CD8-positive, alpha-beta memory T cell (primary cell): ENCODE measurements around the gene CYGB. TPM values are rescaled to one million over a fixed set of nuclear protein-coding genes. Genes with fewer than 3 reads are reported as not detected.
"Not testable (repeated sequence)": the region's sequence is repeated elsewhere in the genome, so short reads cannot be mapped to it uniquely, and the experiment has no call there.

ENCODE experiments used
- CTCF ChIA-PET: fragments of 350-600 bp; sonication (Branson Sonifier 250); formaldehyde crosslinking; loops from one replicate; lab custom pipeline; 2021; ENCODE audit warnings: antibody characterized with exemption; lab: Charles Lee
- POLR2A ChIA-PET: fragments of 350-600 bp; sonication (Branson Sonifier 250); formaldehyde crosslinking; loops from one replicate; lab custom pipeline; 2021; ENCODE audit warnings: antibody characterized with exemption; lab: Charles Lee
- DNase-seq, 5 donors: peaks; one replicate each; pipeline versions ENCODE4 v3.0.0 to v3.0.0-alpha.2; 2020 to 2022; ENCODE audit warnings: mixed read lengths in 1 of 5
- H3K27ac ChIP-seq: one replicate; pipeline ENCODE4 v1.7.0; 2013; ENCODE audit warnings: low read depth, mild to moderate bottlenecking, low read length, moderate library complexity
- H3K27me3 ChIP-seq: 2 replicates; pipeline ENCODE4 v1.7.0; 2013; ENCODE audit warnings: low read length, mild to moderate bottlenecking; ENCODE audit not compliant: insufficient read depth, poor library complexity, severe bottlenecking
- H3K36me3 ChIP-seq: 2 replicates; pipeline ENCODE4 v1.7.0; 2013; ENCODE audit warnings: mild to moderate bottlenecking, low read length, moderate library complexity; ENCODE audit not compliant: insufficient read depth
- H3K4me1 ChIP-seq: 2 replicates; pipeline ENCODE4 v1.7.0; 2013; ENCODE audit warnings: mild to moderate bottlenecking, low read length, moderate library complexity; ENCODE audit not compliant: insufficient read depth
- H3K4me3 ChIP-seq: 2 replicates; pipeline ENCODE4 v1.7.0; 2013; ENCODE audit warnings: mild to moderate bottlenecking, low read length
- H3K9me3 ChIP-seq: 2 replicates; pipeline ENCODE4 v1.7.0; 2013; ENCODE audit warnings: mild to moderate bottlenecking, low read length
- H3K27ac Mint-ChIP-seq, 8 donors: one replicate each; pipeline ENCODE4 v1.8.0; 2020 to 2021; ENCODE audit warnings: mixed read lengths in 8 of 8, mild to moderate bottlenecking in 6 of 8, inconsistent platforms in 3 of 8, moderate library complexity in 3 of 8
- H3K27me3 Mint-ChIP-seq, 2 donors: one replicate each; pipeline ENCODE4 v1.8.0; 2020 to 2021; ENCODE audit warnings: mixed read lengths in 2 of 2, mild to moderate bottlenecking in 1 of 2, moderate library complexity in 1 of 2
- H3K36me3 Mint-ChIP-seq, 3 donors: one replicate each; pipeline ENCODE4 v1.8.0; 2020 to 2021; ENCODE audit warnings: mixed read lengths in 3 of 3, inconsistent platforms in 1 of 3, mild to moderate bottlenecking in 1 of 3
- H3K4me1 Mint-ChIP-seq, 3 donors: one replicate each; pipeline ENCODE4 v1.8.0; 2020 to 2021; ENCODE audit warnings: mixed read lengths in 3 of 3, inconsistent platforms in 1 of 3, mild to moderate bottlenecking in 1 of 3
- H3K4me3 Mint-ChIP-seq, 7 donors: one replicate each; pipeline ENCODE4 v1.8.0; 2020 to 2021; ENCODE audit warnings: mixed read lengths in 7 of 7, mild to moderate bottlenecking in 6 of 7, moderate library complexity in 4 of 7, inconsistent platforms in 2 of 7
- H3K9me3 Mint-ChIP-seq, 5 donors: one replicate each; pipeline ENCODE4 v1.8.0; 2020 to 2022; ENCODE audit warnings: mixed read lengths in 5 of 5, mild to moderate bottlenecking in 3 of 5, moderate library complexity in 2 of 5, inconsistent platforms in 1 of 5
- polyA plus RNA-seq: library from polyadenylated mRNA; unstranded; fragments of 300-500 nt; fragmentation: Illumina TruSeq; gene quantifications from one replicate; pipeline ENCODE4 v1.2.3, GENCODE V29; 2021
- total RNA-seq, 2 experiments: library from RNA; stranded (reverse); gene quantifications; one replicate each; pipeline ENCODE4 v1.2.3, GENCODE V29; 2021

Gene CYGB
- total and polyA plus RNA-seq, 3 experiments from 2014 or later: 0.23 TPM; not detected in 2

GRCh38 chr17:76538281-76538931 is 897 bp upstream of the CYGB start:
- H3K4me1 Mint-ChIP-seq: peaks cover 1 to 15% (median 6%) of the 10 kb centered on the region in 3 donors
- H3K4me3 ChIP-seq: no peak overlapping the region
- H3K27me3 Mint-ChIP-seq: peaks cover 17 to 30% of the 10 kb centered on the region in 2 donors
- ChIA-PET CTCF (interaction anchor here (1.3 to 3.4 kb wide), 3 partner anchors 15 to 85 kb away, joined by 3 to 10 read pairs (median 4); no protein-coding TSS in a partner anchor), POLR2A (no interaction called here)
- no peaks in the 10 kb centered on the region for H3K36me3 Mint-ChIP-seq
- H3K27ac Mint-ChIP-seq: peak overlapping the region in 1 of 8 donors; percentile 19
- H3K9me3 ChIP-seq: no peaks in the 10 kb centered on the region
- no peaks in the 10 kb centered on the region for H3K4me1 ChIP-seq
- no peaks in the 10 kb centered on the region for H3K36me3 ChIP-seq
- no peaks in the 10 kb centered on the region for H3K9me3 Mint-ChIP-seq
- no peak for DNase-seq
- peak overlapping the region in 4 of 7 donors; percentile 23 to 69 (median 42) for H3K4me3 Mint-ChIP-seq
- peaks cover 22% of the 10 kb centered on the region for H3K27me3 ChIP-seq
- H3K27ac ChIP-seq: no peak overlapping the region

- H3K4me3 Mint-ChIP-seq: no peak overlapping the region
Observed at GRCh38 chr17:76537288-76537577, 276 bp downstream of the CYGB start.

GRCh38 chr17:76536511-76537287 is 810 bp downstream of the CYGB start:
- Histone ChIP-seq H3K27me3 (peaks cover 22% of the 10 kb centered on the region), H3K4me1 (no peaks in the 10 kb centered on the region), H3K9me3 (no peaks in the 10 kb centered on the region), H3K27ac (no peak overlapping the region), H3K36me3 (no peaks in the 10 kb centered on the region), H3K4me3 (no peak overlapping the region)
- Mint-ChIP-seq H3K9me3 (no peaks in the 10 kb centered on the region), H3K4me3 (peak overlapping the region in 1 of 7 donors; percentile 39), H3K27me3 (peaks cover 16 to 23% of the 10 kb centered on the region in 2 donors), H3K36me3 (no peaks in the 10 kb centered on the region), H3K4me1 (peaks cover 4 to 19% (median 6%) of the 10 kb centered on the region in 3 donors), H3K27ac (peak overlapping the region in 1 of 8 donors; percentile 76)
- no peak for DNase-seq
- ChIA-PET POLR2A (interaction anchor here (0.6 kb wide), 1 partner anchor 53 kb away, joined by 6 read pairs; no protein-coding TSS in a partner anchor), CTCF (interaction anchor here (0.8 to 1.4 kb wide), 3 partner anchors 10 to 49 kb away, joined by 3 to 6 read pairs (median 3); partner anchors contain the start of gene ST6GALNAC2)

More at GRCh38 chr17:76537288-76537577, 276 bp downstream of the CYGB start:
- no peak overlapping the region for H3K27ac ChIP-seq
- peaks cover 17 to 25% of the 10 kb centered on the region in 2 donors for H3K27me3 Mint-ChIP-seq
- no peaks in the 10 kb centered on the region for H3K36me3 ChIP-seq
- no peak overlapping the region for H3K4me3 ChIP-seq
- no peak for DNase-seq
- no peaks in the 10 kb centered on the region for H3K9me3 ChIP-seq
- H3K36me3 Mint-ChIP-seq: no peaks in the 10 kb centered on the region
- H3K9me3 Mint-ChIP-seq: no peaks in the 10 kb centered on the region
- no peak overlapping the region for H3K27ac Mint-ChIP-seq
- peaks cover 22% of the 10 kb centered on the region for H3K27me3 ChIP-seq
- H3K4me1 ChIP-seq: no peaks in the 10 kb centered on the region
- ChIA-PET CTCF (interaction anchor here (1.4 kb wide), 1 partner anchor 14 kb away, joined by 6 read pairs; no protein-coding TSS in a partner anchor), POLR2A (interaction anchor here (0.6 kb wide), 1 partner anchor 52 kb away, joined by 6 read pairs; no protein-coding TSS in a partner anchor)
- peaks cover 1 to 15% (median 6%) of the 10 kb centered on the region in 3 donors for H3K4me1 Mint-ChIP-seq

- no peak overlapping the region for H3K4me3 Mint-ChIP-seq
- H3K36me3 Mint-ChIP-seq: no peaks in the 10 kb centered on the region
- CTCF ChIA-PET: interaction anchor here (0.8 to 2.0 kb wide), 4 partner anchors 11 to 50 kb away, joined by 3 to 9 read pairs (median 4); partner anchors contain the start of gene ST6GALNAC2
Observed at GRCh38 chr17:76535788-76536510, 1.6 kb downstream of the CYGB start.

GRCh38 chr17:76534831-76535732 is 2.4 kb downstream of the CYGB start:
- peaks cover 12 to 19% of the 10 kb centered on the region in 2 donors for H3K27me3 Mint-ChIP-seq
- H3K36me3 ChIP-seq: no peaks in the 10 kb centered on the region
- no peak overlapping the region for H3K27ac ChIP-seq
- no peak overlapping the region for H3K4me3 ChIP-seq
- H3K27ac Mint-ChIP-seq: peak overlapping the region in 2 of 8 donors; percentile 47 to 51
- H3K27me3 ChIP-seq: peaks cover 18% of the 10 kb centered on the region
- H3K4me1 ChIP-seq: peaks cover 6% of the 10 kb centered on the region
- POLR2A ChIA-PET: no interaction called here
- no peaks in the 10 kb centered on the region for H3K9me3 Mint-ChIP-seq
- CTCF ChIA-PET: interaction anchor here (2.0 kb wide), 1 partner anchor 12 kb away, joined by 9 read pairs; no protein-coding TSS in a partner anchor
- no peak overlapping the region for H3K4me3 Mint-ChIP-seq
- no peaks in the 10 kb centered on the region for H3K9me3 ChIP-seq
- no peak for DNase-seq
- peaks cover 4 to 16% (median 6%) of the 10 kb centered on the region in 3 donors for H3K4me1 Mint-ChIP-seq
- no peaks in the 10 kb centered on the region for H3K36me3 Mint-ChIP-seq

More at GRCh38 chr17:76535788-76536510, 1.6 kb downstream of the CYGB start:
- no peaks in the 10 kb centered on the region for H3K4me1 ChIP-seq
- H3K36me3 ChIP-seq: no peaks in the 10 kb centered on the region
- no peaks in the 10 kb centered on the region for H3K9me3 ChIP-seq
- no peak overlapping the region for H3K27ac ChIP-seq
- Mint-ChIP-seq H3K4me1 (peaks cover 4 to 19% (median 6%) of the 10 kb centered on the region in 3 donors), H3K27ac (peak overlapping the region in 1 of 8 donors; percentile 76), H3K9me3 (no peaks in the 10 kb centered on the region), H3K27me3 (peaks cover 14 to 20% of the 10 kb centered on the region in 2 donors)
- POLR2A ChIA-PET: no interaction called here
- DNase-seq: no peak
- no peak overlapping the region for H3K4me3 ChIP-seq
- peaks cover 22% of the 10 kb centered on the region for H3K27me3 ChIP-seq

- H3K36me3 ChIP-seq, H3K27ac ChIP-seq, H3K4me3 ChIP-seq, H3K9me3 Mint-ChIP-seq, DNase-seq, H3K9me3 ChIP-seq, H3K4me3 Mint-ChIP-seq, POLR2A ChIA-PET, H3K36me3 Mint-ChIP-seq: not testable (repeated sequence)
- CTCF ChIA-PET: interaction anchor here (0.7 to 2.0 kb wide), 4 partner anchors 11 to 13 kb away, joined by 3 to 9 read pairs (median 4); no protein-coding TSS in a partner anchor
- peak overlapping the region in 2 of 8 donors; percentile 35 to 90 for H3K27ac Mint-ChIP-seq
- Histone ChIP-seq H3K4me1 (peaks cover 18% of the 10 kb centered on the region), H3K27me3 (peaks cover 12% of the 10 kb centered on the region)
- peaks cover 0 to 19% (median 4%) of the 10 kb centered on the region in 3 donors for H3K4me1 Mint-ChIP-seq
- peaks cover 9 to 12% of the 10 kb centered on the region in 2 donors for H3K27me3 Mint-ChIP-seq
Observed at GRCh38 chr17:76533640-76534359, 3.7 kb downstream of the CYGB start.
